Suprapubic skin (tissue), 4 donors: Measurements from ENCODE around the gene SMURF2.

Source experiments
- CTCF ChIP-seq, 2 donors: fragments of 200-600 bp in 1 of 2; fragments of 450-650 bp in 1 of 2; sonication (generic) in 1 of 2; IDR thresholded peaks; one replicate each; pipeline ENCODE4 v1.5.1; 2016 to 2019; ENCODE audit warnings: antibody characterized with exemption in 2 of 2, mild to moderate bottlenecking in 1 of 2, moderate library complexity in 1 of 2
- EP300 ChIP-seq: sonication (generic); formaldehyde crosslinking; IDR thresholded peaks from one replicate; pipeline ENCODE4 v1.6.1; 2017; ENCODE audit warnings: antibody characterized with exemption
- POLR2A ChIP-seq, 2 donors: fragments of 450-650 bp; IDR thresholded peaks; one replicate each; pipeline ENCODE4 v1.6.1; 2017; ENCODE audit warnings: antibody characterized with exemption in 2 of 2, mild to moderate bottlenecking in 2 of 2, moderate library complexity in 2 of 2
- POLR2AphosphoS5 ChIP-seq, 3 donors: sonication (generic); formaldehyde crosslinking; IDR thresholded peaks; one replicate each; pipeline ENCODE4 v1.6.1; 2017; ENCODE audit warnings: antibody characterized with exemption in 3 of 3

- TF ChIP-seq CTCF (IDR thresholded peaks at IDR 0.05) (no peak), POLR2A (IDR thresholded peaks at IDR 0.05) (no peak), POLR2AphosphoS5 (IDR thresholded peaks at IDR 0.05) (peak in 1 of 3 donors; percentile 71), EP300 (no peak)
Observed at GRCh38 chr17:64707050-64707591, 45.0 kb upstream of the SMURF2 start.
